CD4-positive, alpha-beta T cell treated with Interleukin-17A for 1 hour (primary cell): ENCODE results near the gene CCT2.
"Not testable (repeated sequence)": the region's sequence is repeated elsewhere in the genome, so short reads cannot be mapped to it uniquely, and the experiment has no call there.

Experiments
- DNase-seq: peaks from one replicate; pipeline ENCODE4 v3.0.0-alpha.2; 2020

Gene CCT2

DNA sequence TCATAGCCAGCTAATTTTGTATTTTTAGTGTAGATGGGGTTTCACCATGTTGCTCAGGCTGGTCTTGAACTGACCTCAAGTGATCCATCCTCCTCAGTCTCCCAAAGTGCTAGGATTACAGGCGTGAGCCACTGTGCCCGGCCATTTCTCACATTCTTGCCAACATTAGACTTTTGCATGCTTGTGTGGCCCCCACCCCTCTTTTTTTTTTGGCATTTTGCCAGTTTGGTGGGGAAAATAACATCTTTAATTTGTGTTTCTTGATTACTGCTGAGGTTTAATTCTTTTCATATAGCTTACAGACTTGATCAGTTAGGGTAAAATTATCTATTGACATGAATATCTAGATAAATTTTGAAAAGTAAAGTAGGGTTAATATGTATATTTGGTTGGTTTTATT lies 3.8 kb downstream of the CCT2 start:
- no peak for DNase-seq

GRCh38 chr12:69595689-69596088 lies 10.4 kb downstream of the CCT2 start:
- no peak for DNase-seq

- no peak for DNase-seq
Observed at GRCh38 chr12:69598174-69598753, 13.0 kb downstream of the CCT2 start.

DNA sequence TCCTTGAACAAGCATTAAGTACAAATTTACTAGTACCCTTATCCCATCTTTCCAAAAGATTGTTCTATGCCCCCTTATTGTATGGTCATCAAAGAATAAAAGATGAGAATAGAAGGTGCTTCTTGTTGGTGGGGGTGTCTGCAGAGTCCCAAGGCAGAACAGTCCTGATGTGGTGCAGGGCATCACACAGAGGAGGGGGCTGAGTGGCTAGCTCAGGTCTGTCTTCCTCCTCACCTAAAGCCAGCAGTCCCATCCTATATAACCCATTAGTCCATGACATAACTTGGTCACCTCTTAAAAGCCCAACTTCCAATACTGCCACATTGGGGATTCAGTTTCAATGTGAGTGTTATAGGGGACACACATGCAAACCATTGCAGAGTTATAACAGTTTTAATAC lies 15.5 kb downstream of the CCT2 start:
- no peak for DNase-seq

GRCh38 chr12:69601962-69602685 lies 16.9 kb downstream of the CCT2 start:
- DNase-seq: no peak

- no peak for DNase-seq
Observed at GRCh38 chr12:69602954-69603353, 17.7 kb downstream of the CCT2 start.

GRCh38 chr12:69603556-69603955 lies 18.3 kb downstream of the CCT2 start:
- not testable (repeated sequence) for DNase-seq

DNA sequence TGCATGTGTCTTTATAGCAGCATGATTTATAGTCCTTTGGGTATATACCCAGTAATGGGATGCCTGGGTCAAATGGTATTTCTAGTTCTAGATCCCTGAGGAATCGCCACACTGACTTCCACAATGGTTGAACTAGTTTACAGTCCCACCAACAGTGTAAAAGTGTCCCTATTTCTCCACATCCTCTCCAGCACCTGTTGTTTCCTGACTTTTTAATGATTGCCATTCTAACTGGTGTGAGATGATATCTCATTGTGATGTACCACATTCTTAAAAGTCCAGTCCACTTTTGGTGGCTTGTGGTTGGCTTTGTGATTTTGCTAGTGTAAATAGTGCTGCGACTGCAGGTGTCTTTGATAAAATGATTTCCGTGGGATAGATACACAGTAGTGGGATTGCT lies 19.0 kb downstream of the CCT2 start:
- DNase-seq: not testable (repeated sequence)

GRCh38 chr12:69608114-69608513 lies 22.9 kb downstream of the CCT2 start:
- no peak for DNase-seq

DNA sequence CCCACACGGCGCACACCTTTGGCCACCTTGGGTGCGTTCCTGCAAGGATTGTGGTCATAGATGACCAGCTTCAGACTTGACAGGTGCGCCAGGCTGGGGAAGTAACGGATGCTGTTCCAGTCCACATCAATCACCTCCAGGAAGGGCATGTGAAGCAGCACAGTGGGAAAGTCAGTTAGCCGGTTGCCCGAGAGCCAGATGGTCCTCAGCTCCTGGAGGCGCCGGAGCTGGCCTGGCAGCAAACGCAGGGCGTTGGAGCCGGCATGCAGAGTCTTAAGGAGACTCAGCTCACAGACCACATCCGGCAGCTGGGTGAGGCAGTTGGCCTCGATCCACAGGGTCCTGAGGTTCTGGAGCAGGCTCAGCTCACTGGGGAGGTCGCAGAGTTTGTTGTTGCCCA lies 24.9 kb downstream of the CCT2 start:
- no peak for DNase-seq

- DNase-seq: no peak
Observed at GRCh38 chr12:69610729-69611128, 25.5 kb downstream of the CCT2 start, which contains the start of gene LRRC10. LRRC10 (minus strand) TSS chr12:69610907; CDS start chr12:69610838, 69 bp downstream.

DNA sequence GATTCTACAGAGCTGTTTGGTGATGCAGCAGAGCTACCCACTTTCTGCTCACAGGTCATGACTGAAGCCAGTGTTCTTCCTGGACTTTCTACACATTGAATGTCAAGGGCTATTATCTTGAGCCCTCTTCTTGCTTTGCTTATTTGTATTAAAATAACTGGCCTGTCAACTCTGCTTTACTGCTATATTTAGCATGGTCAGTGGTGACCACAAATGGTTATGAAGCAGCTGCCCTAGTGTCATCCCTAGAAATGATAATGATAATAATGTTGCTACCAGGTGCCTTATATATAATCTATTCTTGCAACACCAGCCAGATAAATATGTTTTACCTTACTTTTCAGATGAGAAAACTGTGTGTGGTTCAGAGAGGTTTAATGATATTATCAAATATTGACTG lies 28.1 kb downstream of the CCT2 start:
- DNase-seq: no peak

DNA sequence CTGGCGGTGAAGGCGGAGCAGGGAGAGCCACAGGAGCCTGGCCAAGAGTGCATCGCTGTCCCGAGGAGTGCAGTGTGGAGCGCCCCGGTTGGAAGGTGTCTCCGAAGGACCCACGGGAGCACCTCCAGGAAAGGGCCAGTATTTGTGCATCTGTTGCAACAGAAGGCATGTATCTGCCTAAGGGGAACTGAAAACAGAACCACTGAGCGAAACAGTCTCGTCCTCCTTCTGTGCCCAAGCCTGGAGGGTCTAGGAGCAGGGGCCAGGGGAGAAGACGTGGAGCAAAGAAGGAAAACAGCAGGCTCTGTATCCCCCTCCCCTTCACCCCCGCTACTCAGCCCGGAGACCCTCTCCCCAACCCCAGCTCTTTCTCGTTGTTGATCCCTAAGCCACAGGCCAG lies 30.8 kb downstream of the CCT2 start:
- DNase-seq: no peak

- DNase-seq: no peak
Observed at GRCh38 chr12:69619050-69619449, 33.8 kb downstream of the CCT2 start.

DNA sequence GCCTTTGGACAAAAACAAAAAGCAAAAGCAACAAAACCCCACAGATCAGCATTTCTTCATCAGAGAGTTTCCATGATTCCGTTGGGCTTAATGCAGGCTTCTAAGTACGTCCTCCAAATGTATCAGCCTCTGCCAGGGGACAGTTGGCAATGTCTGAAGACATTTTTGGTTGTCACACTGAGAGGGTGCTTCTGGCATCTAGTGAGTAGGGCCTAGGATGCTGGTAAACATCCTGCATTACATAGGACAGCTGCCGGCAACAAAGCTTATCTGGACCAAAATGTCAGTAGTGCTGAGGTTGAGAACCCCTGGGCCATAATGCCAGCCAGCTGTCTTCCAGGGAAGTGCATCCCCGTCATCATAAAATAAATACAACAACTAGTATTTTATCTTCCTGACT lies 34.8 kb downstream of the CCT2 start:
- no peak for DNase-seq

DNA sequence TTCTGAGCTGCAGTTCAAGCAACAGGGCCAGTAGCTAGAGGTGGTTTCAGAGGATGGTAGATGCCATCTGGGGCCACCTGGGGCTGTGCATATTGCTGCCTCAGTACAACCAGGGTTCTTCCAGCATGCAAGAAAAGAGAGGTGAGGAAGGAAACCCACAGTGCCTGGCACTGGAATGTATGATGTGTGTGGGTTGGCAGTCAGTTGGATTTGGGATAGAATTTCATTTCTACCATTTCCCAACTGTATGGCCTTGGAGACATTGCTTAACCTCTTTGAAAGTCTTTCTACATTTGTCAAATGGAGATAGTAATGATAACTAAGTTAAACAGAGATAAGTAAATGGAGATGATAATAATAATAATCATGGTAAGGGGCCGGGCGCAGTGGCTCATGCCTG lies 35.7 kb downstream of the CCT2 start:
- no peak for DNase-seq

DNA sequence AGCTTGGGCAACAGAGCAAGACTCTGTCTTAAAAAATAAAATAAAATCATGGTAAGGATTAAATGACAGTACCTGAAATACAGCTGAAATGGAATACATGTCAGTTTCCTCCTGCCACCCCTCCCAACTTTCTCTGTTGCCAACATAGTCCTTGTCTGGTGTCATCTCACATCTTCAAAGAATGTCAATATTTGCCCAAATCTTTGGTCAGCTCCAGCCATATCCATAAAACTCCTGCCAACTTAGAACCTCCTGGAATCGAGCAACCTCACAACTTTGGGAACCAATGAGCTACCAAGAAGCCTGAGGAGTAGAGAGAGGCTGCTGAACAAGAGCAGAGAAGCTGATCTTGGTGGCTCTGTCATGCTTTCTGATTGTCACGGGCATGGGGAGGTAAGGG lies 36.3 kb downstream of the CCT2 start:
- no peak for DNase-seq

GRCh38 chr12:69623970-69624369 lies 38.7 kb downstream of the CCT2 start:
- DNase-seq: no peak

DNA sequence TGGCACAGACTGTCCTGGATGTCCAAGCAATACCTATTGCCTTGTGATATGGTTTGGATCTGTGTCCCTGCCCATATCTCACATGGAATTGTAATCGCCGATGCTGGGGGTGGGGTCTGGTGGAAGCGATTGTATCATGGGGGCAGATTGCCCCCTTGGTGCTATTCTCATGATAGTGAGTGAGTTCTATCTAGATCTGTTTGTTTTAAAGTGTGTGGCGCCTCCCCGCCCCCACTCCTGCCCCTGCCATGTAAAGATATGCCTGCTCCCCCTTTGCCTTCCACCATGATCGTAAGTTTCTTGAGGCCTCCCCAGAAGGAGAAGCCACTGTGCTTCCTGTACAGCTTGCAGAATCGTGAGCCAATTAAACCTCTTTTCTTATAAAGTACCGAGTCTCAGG lies 42.2 kb downstream of the CCT2 start:
- no peak for DNase-seq

GRCh38 chr12:69630191-69630590 lies 44.9 kb downstream of the CCT2 start:
- no peak for DNase-seq

GRCh38 chr12:69633061-69633460 lies 47.8 kb downstream of the CCT2 start:
- no peak for DNase-seq

- peak; percentile 59 for DNase-seq
Observed at GRCh38 chr12:69639400-69640016, 54.2 kb downstream of the CCT2 start.

DNA sequence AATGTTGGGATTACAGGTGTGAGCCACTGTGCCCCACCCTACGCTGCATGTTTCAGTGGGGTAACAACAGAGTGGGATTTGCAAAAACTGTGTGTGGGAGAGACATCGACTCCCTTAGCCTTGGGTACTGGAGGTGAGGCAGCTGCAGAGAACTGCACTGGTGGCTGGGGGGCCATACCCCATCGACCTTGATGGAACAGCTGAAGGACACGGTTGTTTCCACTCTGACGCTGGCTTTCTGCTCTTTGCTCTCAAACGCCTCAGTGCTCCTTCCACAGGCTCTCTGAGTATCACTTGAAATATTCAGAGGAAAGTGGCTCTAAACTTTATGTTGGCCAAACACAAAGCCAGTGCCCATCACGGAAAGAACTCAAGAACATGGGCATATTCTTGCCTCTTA lies 56.3 kb downstream of the CCT2 start:
- no peak for DNase-seq

GRCh38 chr12:69642531-69642930 lies 57.3 kb downstream of the CCT2 start:
- no peak for DNase-seq

GRCh38 chr12:69644511-69644910 lies 59.3 kb downstream of the CCT2 start:
- DNase-seq: no peak
